GDM1 (cell line): Measurements from ENCODE around the gene TSPAN2.

Experiments
- DNase-seq: peaks from one replicate; lab custom pipeline; 2025; lab: John Stamatoyannopoulos, UW

Gene TSPAN2

DNA sequence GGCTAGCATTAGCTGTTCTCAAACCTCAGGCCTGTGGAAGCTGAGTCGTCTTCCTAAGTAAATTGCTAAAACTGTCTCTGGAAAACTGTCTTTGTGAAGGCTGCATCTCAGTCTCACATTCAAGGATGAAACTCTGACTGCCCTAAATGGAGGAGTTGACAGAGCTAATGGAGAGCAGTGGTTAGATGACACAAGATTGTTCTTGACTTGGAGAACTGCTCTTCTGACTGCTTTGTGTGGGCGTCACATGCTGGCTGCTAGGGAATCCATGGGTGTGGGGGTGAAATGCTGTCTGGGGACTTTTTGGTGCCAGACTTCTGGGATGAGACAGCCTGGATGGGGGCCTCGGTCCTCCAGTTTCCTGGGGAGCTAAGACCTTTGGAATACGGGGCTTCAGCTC lies 24.5 kb upstream of the TSPAN2 start:
- no peak for DNase-seq

GRCh38 chr1:115112496-115113375 lies 23.4 kb upstream of the TSPAN2 start:
- DNase-seq = no peak

DNA sequence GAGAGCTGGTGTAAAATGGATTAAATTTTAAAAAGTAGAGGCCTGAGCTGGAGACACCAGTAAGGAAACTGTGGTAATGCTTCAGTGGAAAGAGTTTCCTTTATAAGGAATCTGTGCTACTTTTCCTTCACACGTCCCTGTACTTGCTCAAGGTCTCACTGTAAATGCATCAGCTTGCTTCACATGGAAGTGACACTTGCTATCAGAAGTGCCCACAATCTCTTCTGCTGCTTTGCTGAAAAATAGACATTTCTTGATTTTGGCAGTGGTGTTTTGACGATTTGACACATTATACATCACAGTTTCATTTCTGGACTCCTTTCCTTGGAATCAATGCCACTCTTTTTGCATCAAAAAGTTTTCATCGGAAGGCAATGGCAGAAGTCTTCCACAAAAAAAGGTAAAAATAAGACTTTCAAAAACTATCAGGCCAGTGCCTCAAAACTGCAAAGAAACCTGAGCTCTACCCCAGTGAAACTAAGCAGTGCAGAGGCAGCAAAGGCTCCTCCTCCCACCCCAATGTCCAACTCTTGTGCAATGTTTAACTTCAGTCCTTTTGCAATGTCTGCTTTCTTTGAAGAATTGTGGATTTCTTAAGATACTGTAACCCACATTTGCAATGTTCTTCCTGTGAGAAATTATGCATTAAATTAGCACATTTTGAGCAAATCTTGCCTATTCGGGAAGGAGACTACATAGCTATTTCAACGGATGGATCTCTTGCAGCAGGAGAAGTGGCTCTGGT lies 18.4 kb upstream of the TSPAN2 start:
- DNase-seq = no peak

DNA sequence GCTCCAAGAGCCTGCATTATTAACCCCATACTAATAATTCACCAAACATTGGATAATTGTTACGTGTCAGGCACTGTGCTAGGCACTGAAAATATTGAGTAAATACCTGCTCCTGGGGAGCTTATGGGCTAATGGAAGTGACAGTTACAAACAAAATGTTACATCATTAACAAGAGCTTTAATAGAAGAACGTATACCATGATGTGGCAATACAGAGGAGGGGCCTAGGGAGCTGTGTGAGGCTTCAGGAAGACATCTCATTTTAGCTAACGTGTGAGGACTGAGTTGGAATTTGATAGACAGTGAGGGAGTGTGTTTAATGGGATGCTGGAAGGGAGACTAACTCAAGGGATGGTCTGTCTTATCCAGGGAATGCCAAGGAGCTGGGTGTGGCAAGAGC lies 16.5 kb upstream of the TSPAN2 start:
- no peak for DNase-seq

- no peak for DNase-seq
These were observed 10.4 kb upstream of the TSPAN2 start for GRCh38 chr1:115099693-115100050.

- DNase-seq = peak; percentile 45
These were observed 9.8 kb upstream of the TSPAN2 start for GRCh38 chr1:115098979-115099692.

- DNase-seq = no peak
These were observed 2.9 kb upstream of the TSPAN2 start for GRCh38 chr1:115092175-115092574.

DNA sequence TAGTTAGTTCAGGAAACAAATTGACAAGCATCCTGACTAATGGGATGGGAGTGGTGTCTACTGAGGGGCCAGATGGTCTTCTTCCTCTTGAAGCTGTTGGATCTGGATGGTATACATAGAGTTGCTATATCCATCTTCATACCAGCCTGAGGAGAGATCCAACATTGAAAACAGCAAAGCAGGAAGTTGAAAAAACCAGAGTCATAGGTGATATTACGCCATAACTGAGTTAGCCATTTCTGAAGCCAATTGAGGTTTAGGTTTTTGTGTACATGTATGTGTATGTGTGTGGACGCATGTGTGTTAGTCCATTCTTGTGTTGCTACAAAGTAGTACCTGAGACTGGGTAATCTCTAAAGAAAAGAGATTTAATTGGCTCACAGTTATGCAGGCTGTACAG lies 2.3 kb upstream of the TSPAN2 start:
- DNase-seq = no peak

DNA sequence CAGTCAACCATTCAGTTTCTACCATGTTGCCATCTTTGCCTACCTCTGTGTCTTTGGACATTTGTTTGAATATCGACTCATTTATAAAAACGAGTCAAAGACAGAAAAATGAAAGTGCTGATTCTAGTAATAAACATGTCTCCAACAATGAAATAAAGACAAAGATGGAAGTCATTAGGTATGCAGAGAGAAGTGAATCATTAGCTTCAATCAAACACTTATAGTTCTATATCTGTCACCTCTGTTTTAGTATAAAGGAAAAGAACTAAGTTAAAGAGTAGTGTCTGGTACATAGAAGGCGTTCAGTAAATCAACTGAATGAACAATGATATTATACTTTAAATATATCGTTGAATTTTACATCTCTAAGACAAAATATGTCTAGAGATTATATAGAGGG lies 1.7 kb upstream of the TSPAN2 start:
- no peak for DNase-seq

DNA sequence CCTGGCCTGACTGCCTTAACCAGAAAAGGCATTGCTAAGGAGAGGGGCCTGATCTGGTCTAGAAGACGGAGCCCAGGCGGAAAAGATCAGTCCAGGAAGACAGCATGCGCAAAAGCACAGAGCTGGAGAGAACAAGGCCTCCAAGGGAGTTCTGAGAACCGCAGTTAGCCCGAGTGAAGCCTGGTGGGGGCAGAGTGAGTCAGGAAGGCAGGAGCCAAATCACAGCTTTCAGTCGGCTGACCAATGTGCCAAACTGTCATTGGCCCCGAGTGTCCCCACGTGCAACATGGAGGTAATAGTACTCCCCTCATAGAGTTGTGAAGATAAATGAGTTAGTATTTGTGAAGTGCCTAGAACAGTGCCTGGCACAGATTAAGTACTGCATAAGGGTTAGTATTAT lies 1.2 kb upstream of the TSPAN2 start:
- DNase-seq = no peak

DNA sequence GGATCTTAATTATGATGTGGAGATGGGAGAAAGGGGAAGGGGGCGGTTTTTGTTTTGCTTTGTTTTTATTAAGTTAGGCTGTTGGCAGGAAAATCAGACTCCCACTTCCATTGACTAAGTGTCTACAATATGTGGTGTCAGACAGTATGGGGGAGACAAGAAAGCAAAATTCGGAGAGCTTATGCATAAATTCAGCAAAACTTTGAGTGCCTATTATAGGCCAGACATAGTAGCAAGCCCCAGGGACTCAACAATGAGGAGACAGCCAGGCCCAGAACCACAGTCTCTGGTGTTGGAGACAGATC lies 835 bp upstream of the TSPAN2 start:
- no peak for DNase-seq

DNA sequence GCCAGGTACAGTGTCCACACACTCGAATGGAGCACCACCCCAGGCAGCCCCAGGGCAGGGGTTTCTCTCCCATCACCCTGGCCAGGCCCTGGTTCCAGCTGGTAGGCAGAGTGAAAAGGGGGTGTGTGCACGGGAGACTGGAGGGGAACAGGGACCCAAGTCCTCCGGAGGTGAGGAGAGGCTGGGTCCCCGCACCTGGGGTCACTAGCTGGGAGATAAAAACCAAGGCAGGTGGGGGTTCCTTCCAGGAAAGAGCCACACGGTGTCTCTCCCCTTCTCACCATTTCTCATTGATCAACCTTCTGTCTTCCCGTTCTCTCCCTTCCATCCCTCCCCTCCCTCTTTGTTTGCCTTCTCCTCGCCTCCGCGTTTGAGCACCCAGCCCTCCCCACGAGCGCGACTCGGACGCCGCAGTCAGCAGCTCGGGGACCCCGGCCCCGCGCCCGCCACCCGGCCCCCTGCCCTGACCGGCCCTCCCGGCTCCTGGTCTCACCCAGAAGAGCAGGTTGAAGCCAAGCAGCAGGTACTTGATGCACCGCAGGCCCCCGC lies 358 bp downstream of the TSPAN2 start:
- no peak for DNase-seq

DNA sequence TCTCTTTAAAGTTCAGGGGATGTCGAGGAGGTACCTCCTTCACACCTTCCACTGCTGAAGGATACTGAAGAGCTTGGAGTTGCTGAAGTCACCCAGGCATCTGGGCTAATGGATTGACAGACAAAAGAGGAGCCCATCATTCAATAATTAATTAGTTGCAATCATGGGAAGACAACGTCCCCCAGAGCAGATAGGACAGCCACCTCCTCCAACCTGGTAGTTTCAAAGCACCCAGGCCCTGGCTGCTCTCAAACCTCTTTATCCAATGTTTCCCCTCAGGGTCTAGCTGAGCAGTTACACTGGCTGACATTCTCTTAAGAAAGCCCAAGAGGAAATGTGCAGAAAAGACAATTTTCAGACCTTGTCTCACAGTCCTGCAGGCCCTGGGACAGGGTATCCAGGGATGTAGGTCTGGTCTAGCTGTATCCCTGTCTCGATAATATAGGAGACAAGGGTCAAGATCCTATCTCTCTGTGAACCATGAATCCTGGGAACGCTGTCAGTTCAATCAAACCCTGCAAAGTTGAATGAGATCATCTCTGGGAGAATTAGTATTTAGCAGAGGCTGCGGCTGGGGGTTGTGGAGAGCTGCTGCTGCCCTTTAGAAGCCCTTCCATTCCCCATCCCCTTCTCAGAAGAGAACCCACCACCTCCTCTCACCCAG lies 1.1 kb downstream of the TSPAN2 start:
- no peak for DNase-seq

- no peak for DNase-seq
These were observed 3.0 kb downstream of the TSPAN2 start for GRCh38 chr1:115086176-115086830.

- DNase-seq = no peak
These were observed 4.3 kb downstream of the TSPAN2 start for GRCh38 chr1:115084902-115085511.

- DNase-seq = no peak
These were observed 6.4 kb downstream of the TSPAN2 start for GRCh38 chr1:115082949-115083348.

- DNase-seq = no peak
These were observed 10.6 kb downstream of the TSPAN2 start for GRCh38 chr1:115078708-115079107.

- no peak for DNase-seq
These were observed 11.3 kb downstream of the TSPAN2 start for GRCh38 chr1:115077984-115078330.

GRCh38 chr1:115077286-115077983 lies 11.9 kb downstream of the TSPAN2 start:
- no peak for DNase-seq

DNA sequence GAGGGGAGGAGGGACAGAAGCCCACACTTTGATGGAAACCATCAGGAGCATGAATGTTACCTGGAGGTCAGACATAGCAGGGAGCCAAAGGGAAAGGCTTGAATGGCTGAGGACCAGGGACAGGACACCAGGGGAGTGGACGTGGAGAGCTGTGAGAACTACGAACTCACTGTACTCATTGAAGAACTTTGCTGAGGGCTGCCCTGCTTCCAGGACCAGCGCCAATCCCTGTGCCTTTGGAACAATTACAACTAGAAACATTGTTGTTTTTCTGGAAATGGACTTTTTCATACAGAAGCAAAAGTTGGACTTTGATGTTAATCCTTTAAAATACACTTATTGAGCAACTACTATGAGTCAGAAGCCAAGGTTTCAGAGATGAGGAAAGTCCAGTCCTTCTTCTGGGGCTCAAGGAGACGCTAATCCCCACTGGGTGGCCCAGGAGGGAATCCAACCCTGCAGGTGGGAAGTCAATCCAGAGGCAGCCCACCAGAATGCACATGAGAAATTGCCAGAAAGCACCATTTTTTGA lies 12.9 kb downstream of the TSPAN2 start:
- no peak for DNase-seq
